Renal cortex interstitium (tissue), 11 donors: Measurements from ENCODE around the gene INCA1. TPM values are rescaled to one million over a fixed set of nuclear protein-coding genes. Genes with fewer than 3 reads are reported as not detected.
A peak's percentile ranks its signal among the peaks of the same experiment; 100 is the strongest.

Source experiments
- DNase-seq, 11 donors: peaks; one replicate each; pipeline ENCODE4 v3.0.0-alpha.2; 2013; ENCODE audit warnings: low read depth in 9 of 11, low spot score in 4 of 11; ENCODE audit errors: extremely low read depth in 1 of 11
- polyA plus RNA-seq, 3 donors: library from polyadenylated mRNA; unstranded; fragments of 120-200 nt; gene quantifications; one replicate each; pipeline ENCODE4 v1.2.1, GENCODE V29; 2013; ENCODE audit not compliant: insufficient read length in 3 of 3

The INCA1 gene
- polyA plus RNA-seq, 3 donors, result 7.2 to 8.0 (median 7.2) TPM

- no peak for DNase-seq
Observed at GRCh38 chr17:5020502-5021023, 23.2 kb upstream of the INCA1 start.

GRCh38 chr17:5019475-5019956 is 22.2 kb upstream of the INCA1 start:
- no peak for DNase-seq

- no peak for DNase-seq
Observed at GRCh38 chr17:5014357-5014756, 17.0 kb upstream of the INCA1 start.

- DNase-seq, result no peak
Observed at GRCh38 chr17:5011928-5012327, 14.6 kb upstream of the INCA1 start.

GRCh38 chr17:5003214-5003867 is 6.0 kb upstream of the INCA1 start:
- DNase-seq, result no peak

GRCh38 chr17:5002121-5002788 is 4.9 kb upstream of the INCA1 start:
- DNase-seq, result no peak

GRCh38 chr17:5000237-5000639 is 2.9 kb upstream of the INCA1 start:
- no peak for DNase-seq

- DNase-seq, result no peak
Observed at GRCh38 chr17:4999430-5000093, 2.2 kb upstream of the INCA1 start.

GRCh38 chr17:4998732-4999429 is 1.6 kb upstream of the INCA1 start:
- DNase-seq, result no peak

GRCh38 chr17:4998027-4998731 is 857 bp upstream of the INCA1 start:
- peak in 4 of 11 donors; percentile 39 to 46 (median 43) for DNase-seq

- no peak for DNase-seq
Observed at GRCh38 chr17:4994081-4994595, 3.2 kb downstream of the INCA1 start.

- DNase-seq, result no peak
Observed at GRCh38 chr17:4987767-4988567, 9.4 kb downstream of the INCA1 start.

- DNase-seq, result peak in 6 of 11 donors; percentile 58 to 78 (median 72)
Observed at GRCh38 chr17:4986951-4987766, 10.2 kb downstream of the INCA1 start, which contains the start of gene CAMTA2. Gene CAMTA2 (minus strand): TSS chr17:4987675. CDS start chr17:4986222, 1,453 bp downstream.

- no peak for DNase-seq
Observed at GRCh38 chr17:4986403-4986802, 10.9 kb downstream of the INCA1 start.

GRCh38 chr17:4982305-4982704 is 15.0 kb downstream of the INCA1 start:
- DNase-seq, result no peak

GRCh38 chr17:4980644-4981216 is 16.6 kb downstream of the INCA1 start:
- peak in 6 of 11 donors; percentile 62 to 72 (median 68) for DNase-seq
